ENCODE measurements around the gene AHDC1. TPM values are rescaled to one million over a fixed set of nuclear protein-coding genes. Genes with fewer than 3 reads are reported as not detected.
A peak's percentile ranks its signal among the peaks of the same experiment; 100 is the strongest.

The AHDC1 gene
- total and polyA plus RNA-seq, 2 of the 13 experiments (the other 11 are each of a cell fraction or from before 2014, with no cell fraction given) = 1.0 to 2.7 TPM

- no peak for TF ChIP-seq FOXO4 (CRISPR knock-in tag; conservative IDR thresholded peaks at IDR 0.05)
- TF ChIP-seq ZBTB49 (CRISPR knock-in tag; IDR thresholded peaks at IDR 0.05; ENCODE audit: borderline replicate concordance) = no peak
- TF ChIP-seq RERE (CRISPR knock-in tag; IDR thresholded peaks at IDR 0.05; ENCODE audit: low read depth) = no peak
- TF ChIP-seq HDAC1 (CRISPR knock-in tag; IDR thresholded peaks at IDR 0.05) = 0 out of 2 replicates have a peak, but pooled peaks have one; percentile 21
- TF ChIP-seq GATAD1 (CRISPR knock-in tag; IDR thresholded peaks at IDR 0.05) = no peak
- TF ChIP-seq ZNF362 (CRISPR knock-in tag; IDR thresholded peaks at IDR 0.05; ENCODE audit: borderline replicate concordance) = no peak
- peak; percentile 48; the same call in 1 of the 2 replicates for TF ChIP-seq SALL1 (CRISPR knock-in tag; IDR thresholded peaks at IDR 0.05)
- TF ChIP-seq UBTF (CRISPR knock-in tag; IDR thresholded peaks at IDR 0.05) = peak; percentile 76
- no peak for TF ChIP-seq ZNF724P (CRISPR knock-in tag; IDR thresholded peaks at IDR 0.05; ENCODE audit: borderline replicate concordance)
- TF ChIP-seq REPIN1 (CRISPR knock-in tag; IDR thresholded peaks at IDR 0.05; ENCODE audit: borderline replicate concordance, low read depth) = 0 out of 2 replicates have a peak, but pooled peaks have one; percentile 44
- TF ChIP-seq MBNL3 (CRISPR knock-in tag; conservative IDR thresholded peaks at IDR 0.05) = no peak
- no peak for TF ChIP-seq ZFP36L2 (CRISPR knock-in tag; IDR thresholded peaks at IDR 0.05)
- TF ChIP-seq ZGPAT (CRISPR knock-in tag; IDR thresholded peaks at IDR 0.05) = peak; percentile 24; the same call in 1 of the 2 replicates
- no peak for TF ChIP-seq ZNF549 (CRISPR knock-in tag; IDR thresholded peaks at IDR 0.05)
- no peak for TF ChIP-seq PHF5A (CRISPR knock-in tag; IDR thresholded peaks at IDR 0.05; ENCODE audit: low read depth, unreplicated experiment)
Measured at GRCh38 chr1:27581823-27582243, 22.1 kb downstream of the AHDC1 start (continued).

Measured in HepG2 (cell line).